GM19395 (cell line): ENCODE results near the gene STYXL1.
"Not testable (repeated sequence)": the region's sequence is repeated elsewhere in the genome, so short reads cannot be mapped to it uniquely, and the experiment has no call there.

Experiments
- ATAC-seq: cut with Tn5 transposase; IDR thresholded peaks from one replicate; pipeline ENCODE4 v1.9.1; 2021; ENCODE audit warnings: mild to moderate bottlenecking, moderate library complexity; ENCODE audit not compliant: unreplicated experiment

The STYXL1 gene, protein sequence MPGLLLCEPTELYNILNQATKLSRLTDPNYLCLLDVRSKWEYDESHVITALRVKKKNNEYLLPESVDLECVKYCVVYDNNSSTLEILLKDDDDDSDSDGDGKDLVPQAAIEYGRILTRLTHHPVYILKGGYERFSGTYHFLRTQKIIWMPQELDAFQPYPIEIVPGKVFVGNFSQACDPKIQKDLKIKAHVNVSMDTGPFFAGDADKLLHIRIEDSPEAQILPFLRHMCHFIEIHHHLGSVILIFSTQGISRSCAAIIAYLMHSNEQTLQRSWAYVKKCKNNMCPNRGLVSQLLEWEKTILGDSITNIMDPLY

DNA sequence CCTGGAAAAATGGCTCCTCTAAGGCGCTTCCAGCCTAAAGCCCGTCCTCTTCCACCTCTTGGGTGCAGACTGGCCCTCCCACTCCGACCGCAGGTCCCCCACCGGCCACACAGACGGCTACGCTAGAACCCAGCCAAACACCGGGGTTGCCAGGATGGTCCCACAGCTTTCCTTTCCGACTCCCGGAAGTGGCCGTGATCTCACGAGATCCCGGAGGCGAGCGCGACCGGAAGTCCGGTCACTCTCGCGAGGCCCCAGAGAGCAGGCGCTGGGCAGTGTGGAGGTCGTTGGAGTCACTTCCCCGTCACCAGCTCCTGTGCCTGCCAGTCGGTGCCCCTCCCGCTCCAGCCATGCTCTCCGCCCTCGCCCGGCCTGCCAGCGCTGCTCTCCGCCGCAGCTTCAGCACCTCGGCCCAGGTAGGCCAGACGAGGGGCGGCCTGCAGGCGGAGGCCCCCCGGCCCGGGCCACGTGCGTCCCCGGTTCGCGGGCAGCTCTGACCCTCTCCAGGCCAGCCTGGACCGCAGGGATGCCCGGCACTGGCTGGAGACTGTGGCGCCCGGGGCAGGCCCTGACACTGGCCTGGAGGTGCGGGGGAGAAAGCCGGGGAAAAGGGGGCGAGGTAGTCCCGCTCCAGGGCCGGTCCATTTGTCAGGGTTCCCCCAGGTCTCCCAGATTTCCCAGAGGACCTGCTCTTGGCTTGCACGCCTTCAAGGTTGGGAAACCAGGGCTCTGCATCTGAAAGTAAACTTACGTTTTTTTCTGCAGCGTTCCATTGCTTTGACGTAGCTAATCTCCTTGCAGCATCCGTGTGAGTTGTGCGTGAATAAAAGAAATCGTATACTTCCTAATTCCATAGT is at the start of gene STYXL1, which contains the start of gene MDH2:
TSS of gene STYXL1 (minus strand) at position 190 of the 857 bp plus-strand sequence. CDS start 17,477 bp downstream, outside the sequence.
TSS of gene MDH2 (plus strand) at position 296 of the 857 bp plus-strand sequence. CDS start at position 351, 55 bp downstream.
- peak; percentile 97 for ATAC-seq

DNA sequence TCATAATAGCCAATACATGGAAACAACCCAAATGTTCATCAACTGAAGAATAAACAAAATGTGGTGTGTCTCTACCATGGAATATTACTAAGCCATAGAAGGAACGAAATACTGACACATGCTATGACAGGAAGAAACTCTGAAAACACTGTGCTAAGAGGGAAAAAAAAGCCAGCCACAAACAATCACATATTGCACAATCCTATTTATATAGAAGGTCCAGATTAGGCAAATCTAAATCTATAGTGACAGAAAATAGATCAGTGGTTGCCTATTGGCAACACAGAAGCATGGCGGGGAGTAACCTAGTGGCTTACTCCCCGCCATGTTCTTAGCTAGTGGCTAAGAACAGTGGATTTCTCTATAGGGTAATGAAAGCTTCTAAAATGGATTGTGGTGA is 48.1 kb upstream of the STYXL1 start:
- ATAC-seq: no peak

DNA sequence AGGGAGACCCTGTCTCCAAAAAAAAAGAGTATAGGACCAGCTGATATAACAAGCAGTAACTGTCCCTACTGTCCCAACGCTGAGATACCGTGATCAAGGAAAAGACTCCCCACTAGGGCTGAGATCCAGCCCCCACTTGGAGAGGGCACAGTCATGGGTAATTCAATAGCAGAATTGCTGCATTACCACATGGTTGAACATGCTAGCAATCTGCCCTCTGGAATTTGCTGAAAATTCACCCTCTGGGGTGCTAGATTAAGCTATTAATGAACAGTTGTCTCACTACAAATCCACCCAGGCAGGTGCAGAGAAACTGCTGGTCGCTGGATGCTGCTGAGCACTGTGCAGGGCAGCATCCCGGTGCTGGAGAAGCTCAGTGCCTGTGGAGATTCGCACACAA is 46.5 kb upstream of the STYXL1 start:
- ATAC-seq: not testable (repeated sequence)

DNA sequence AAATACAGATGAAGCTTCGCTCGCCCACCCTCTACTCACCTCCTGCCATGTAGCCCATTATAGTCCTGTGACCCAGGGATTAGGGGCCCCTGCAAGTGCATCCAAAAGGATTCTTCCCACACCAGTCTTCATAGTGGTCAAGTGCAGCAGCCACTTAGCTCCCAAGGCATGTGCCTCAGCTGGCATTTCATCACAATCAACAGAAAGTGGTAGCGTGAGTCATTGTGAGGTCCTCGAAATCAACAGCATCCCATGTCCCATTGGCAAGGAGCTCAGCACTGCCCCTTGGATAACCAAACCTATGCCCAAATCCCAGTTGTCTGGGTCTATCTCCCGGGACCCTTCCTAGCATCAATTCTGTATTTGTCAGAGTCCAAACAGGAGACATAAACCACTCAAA is 45.7 kb upstream of the STYXL1 start:
- not testable (repeated sequence) for ATAC-seq

DNA sequence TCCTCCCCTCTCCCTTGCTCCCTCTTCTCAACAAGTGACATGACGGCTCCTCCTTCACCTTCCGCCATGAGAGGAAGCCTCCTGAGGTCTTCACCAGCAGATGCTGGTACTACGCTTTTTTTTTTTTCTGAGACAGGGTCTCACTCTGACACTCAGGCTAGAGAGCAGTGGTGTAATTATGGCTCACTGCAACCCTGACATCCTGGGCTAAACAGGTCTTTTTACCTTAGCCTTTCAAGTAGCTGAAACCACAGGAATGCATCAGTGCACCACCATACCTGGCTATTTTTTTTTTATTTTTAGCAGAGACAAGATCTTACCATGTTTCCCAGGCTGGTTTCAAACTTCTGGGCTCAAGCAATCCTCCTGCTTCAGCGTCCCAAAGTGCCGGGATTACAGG is 43.7 kb upstream of the STYXL1 start:
- no peak for ATAC-seq

DNA sequence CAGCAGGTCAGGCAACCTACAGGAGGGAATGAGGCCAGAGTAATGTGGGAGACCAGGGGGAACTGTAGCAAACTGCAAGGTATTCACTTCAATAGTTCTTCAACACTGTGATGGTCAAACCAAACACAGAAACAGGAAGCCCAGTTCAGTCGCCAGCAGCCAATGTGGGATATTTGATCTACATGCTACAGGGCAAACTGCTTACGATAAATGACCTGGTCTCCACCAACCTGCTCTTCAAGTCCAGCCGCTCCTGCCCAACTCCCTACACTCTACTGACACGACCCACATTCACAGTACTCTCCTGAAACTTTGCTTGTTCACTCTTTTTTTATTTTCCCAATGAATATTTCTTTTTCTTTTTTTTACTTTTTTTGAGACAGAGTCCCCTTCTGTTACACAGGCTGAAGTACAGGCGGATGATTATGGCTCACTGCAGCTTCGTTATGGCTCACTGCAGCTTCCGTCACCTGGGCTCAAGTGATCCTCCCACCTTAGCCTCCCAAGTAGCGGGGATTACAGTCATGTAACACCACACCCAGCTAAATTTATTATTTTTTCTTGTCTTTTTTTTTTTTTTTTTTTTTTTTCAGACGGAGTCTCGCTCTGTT is 42.2 kb upstream of the STYXL1 start:
- no peak for ATAC-seq

DNA sequence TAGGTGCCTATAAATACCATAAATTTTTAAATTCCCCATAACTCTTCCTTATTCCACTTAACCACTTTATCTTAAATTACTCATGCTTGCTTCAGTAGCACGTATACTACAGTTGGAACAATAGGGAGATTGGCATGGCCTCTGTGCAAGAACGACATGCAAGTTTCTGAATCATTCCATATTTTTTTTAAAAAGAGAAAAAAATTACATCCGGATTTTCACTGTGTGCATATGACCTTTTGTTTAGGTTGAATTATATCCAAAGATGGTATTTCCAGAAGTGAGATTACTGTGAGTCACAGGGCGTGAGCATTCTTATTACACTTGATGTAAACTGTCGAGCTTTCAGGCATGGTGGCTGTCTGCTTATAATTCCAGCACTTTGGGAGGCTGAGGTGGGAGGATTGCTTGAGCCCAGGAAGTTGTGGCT is 39.6 kb upstream of the STYXL1 start:
- not testable (repeated sequence) for ATAC-seq

DNA sequence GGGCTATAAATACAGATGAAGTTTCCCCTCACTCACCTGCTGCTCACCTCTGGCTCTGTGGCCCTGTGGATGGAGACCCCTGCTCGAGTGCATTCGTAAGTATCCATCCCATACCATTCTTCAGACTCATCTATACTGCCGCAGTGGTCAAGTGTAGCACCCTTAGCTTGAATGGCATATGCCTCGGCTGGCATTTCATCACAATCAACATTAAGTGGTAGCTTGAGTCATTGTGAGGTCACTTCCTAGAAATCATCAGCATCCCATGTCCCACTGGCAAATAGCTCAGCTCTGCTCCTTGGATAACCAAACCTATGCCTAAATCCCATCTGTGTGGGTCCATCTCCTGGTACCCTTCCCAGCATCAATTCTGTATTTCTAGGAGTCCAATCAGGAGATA is 38.3 kb upstream of the STYXL1 start:
- no peak for ATAC-seq

DNA sequence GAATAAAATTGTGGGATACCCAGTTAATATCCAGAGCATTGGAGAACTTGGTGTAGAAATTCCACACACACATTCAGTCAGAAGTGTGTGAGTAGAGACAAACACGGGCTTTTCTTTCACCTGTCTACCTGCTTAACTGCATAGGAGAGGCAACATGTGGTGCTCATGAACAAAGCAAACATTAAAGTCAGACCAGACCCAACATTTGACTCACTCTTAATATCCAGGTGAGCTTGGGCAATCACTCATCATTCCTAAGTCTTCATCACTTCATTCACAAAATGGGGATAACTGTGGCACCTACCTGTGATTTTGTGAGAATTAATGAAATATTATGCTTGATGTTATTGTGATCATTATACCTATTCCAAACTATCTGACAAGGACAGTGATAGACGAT is 36.3 kb upstream of the STYXL1 start:
- ATAC-seq: not testable (repeated sequence)

DNA sequence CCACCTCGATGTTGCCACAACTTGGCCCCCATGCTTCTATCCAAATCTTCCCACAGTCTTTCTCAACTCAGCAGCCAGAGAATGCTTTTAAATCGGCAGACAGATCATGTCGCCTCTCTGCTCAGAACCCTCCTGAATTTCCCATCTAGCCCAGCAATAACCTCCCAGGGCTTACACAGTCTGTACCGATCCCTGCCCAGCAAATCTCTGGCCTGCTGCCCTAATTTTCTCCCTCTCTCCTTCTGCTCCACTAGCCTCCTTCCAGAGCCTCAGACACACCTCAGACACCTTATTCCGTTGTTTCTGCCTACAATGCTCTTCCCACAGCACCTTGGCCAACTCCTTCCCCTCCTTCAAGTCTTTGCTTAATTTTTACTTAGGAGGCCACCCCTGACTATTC is 32.4 kb upstream of the STYXL1 start:
- ATAC-seq: no peak

DNA sequence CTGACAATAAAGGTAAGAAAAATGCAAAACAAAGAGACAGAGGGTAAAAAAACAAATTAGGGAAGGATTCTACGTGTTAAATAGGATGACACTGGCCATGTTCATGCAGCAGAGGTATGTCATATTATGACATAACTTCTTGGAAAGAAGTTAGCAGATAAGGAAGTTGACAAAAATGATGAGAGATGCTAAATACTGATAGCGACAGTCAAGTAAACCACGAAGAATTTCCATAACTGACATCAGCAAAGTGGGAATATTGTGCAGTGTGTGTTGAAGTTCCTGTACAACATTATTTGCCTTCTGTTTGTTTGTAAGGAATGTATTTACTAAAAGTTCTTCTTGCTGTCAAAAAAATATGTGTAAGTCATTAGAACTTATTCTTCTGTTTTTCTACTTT is 29.6 kb upstream of the STYXL1 start:
- ATAC-seq: no peak

DNA sequence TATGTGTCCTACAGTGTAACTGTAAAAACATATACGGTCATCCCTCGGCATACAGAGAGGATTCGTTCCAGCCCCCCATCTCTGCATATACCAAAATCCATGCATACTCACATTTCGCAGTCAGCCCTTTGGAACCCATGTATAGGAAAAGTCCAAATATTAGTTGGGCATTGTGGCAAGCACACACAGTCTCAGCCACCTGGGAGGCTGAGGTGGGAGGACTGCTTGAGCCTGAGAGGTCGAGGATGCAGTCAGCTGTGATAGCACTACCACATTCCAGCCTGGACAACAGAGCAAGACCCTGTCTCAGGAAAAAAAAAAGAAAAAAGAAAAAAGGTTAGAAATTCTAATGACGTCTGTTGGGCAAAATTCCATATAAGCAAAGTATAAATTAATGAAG is 29.2 kb upstream of the STYXL1 start:
- no peak for ATAC-seq

DNA sequence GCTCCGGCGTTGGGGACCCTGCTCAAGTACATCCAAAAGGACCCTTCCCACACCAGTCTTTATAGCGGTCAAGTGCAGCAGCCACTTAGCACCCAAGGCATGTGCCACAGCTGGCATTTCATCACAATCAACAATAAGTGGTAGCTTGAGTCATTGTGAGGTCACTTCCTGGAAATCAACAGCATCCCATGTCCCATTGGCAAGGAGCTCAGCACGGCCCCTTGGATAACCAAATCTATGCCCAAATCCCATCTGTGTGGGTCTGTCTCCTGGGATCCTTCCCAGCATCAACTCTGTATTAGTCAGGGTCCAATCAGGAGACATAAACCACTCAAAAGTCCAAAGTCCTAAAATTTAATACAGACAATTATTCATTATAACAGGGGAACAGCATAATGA is 27.2 kb upstream of the STYXL1 start:
- no peak for ATAC-seq

DNA sequence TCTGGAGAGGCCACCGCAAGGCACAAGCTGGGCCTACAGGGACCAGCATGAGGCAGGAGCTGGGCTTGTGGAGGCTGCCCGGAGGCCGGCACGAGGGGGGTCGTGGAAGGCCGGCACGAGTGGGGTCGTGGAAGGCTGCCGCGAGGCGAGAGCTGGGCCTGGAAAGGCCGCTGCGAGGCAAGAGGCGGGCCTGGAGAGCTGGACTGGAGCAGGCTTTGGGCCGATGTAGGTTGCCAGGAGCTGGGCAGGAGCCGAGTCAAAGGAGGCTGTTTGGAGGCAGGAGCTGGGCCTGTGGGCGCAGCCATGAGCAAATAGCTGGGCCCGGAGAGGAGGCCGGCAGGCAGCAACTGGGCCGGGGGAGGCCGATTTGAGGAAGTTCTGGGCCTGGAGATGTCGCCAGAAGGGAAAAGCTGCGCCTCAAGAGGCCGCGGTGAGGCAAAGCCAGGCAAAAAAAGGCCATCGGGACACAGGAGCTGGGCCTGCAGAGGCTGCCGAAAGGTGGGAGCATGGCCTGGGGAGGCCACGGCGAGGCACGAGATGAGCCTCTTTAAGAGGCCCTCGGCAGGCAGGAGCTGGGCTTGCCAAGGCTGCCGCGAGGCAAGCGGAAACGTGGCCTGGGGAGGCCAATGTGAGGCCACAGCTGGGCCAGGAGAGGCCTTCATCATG is 26.6 kb upstream of the STYXL1 start:
- ATAC-seq: no peak

DNA sequence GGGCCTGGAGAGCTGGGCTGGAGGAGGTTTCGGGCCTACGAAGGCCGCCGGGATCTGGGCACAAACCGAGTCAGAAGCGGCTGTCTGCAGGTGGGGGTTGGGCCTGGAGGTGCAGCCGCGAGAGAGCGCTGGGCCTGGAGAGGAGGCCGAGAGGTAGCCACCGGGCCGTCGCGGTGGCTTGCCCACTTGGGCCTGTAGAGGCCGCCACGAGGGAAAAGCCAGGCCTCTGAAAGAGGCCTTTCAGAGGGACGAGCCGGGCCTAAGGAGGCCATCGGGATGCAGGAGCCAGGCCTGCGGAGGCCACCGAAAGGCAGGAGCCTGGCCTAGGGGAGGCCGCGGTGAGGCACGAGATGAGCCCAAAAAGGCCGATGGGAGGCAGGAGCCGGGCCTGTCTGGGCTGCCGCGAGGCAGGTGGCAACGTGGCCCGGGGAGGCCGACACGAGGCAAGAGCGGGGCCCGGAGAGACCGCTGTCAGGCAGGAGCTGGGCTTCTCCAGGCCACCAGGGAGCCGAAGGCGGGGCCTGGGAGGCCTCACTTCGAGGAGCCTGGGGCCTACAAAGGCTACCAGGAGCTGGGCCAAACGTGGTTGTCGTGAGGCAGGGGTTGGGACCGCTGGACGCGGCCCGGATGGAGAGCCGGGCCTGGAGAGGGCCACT is 25.7 kb upstream of the STYXL1 start:
- no peak for ATAC-seq

DNA sequence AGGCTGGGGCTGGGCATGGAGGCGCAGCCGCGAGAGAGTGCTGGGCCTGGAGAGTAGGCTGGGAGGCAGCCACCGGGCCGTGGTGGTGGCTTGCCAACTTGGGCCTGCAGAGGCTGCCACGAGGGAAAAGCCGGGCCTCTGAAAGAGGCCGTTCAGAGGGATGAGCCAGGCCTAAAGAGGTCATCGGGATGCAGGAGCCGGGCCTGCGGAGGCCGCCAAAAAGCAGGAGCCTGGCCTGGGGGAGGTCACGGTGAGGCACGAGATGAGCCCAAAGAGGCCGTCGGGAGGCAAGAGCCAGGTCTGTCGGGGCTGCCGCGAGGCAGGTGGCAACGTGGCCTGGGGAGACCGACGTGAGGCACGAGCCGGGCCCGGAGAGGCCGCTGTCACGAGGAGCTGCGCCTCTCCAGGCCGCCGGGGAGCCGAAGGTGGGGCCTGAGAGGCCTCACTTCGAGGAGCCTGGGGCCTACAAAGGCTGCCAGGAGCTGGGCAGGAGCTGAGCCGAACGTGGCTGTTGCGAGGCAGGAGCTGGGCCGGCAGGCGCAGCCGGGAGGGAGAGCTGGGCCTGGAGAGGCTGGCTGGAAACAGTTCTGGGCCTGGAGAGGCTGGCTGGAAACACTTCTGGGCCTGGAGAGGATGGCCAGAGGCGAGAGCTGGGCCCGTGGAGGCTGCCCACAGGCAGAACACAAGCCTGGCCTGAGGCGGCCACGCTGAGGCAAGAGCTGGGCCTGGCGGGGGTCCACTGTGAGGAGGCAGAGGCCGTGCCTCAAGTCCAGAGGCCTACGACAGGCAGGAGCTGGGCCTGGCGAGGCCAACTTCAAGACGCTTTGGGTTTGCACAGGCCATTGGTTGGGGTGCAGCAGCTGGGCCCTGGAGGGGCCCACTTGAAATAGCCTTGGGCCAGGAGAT is 24.7 kb upstream of the STYXL1 start:
- ATAC-seq: no peak

DNA sequence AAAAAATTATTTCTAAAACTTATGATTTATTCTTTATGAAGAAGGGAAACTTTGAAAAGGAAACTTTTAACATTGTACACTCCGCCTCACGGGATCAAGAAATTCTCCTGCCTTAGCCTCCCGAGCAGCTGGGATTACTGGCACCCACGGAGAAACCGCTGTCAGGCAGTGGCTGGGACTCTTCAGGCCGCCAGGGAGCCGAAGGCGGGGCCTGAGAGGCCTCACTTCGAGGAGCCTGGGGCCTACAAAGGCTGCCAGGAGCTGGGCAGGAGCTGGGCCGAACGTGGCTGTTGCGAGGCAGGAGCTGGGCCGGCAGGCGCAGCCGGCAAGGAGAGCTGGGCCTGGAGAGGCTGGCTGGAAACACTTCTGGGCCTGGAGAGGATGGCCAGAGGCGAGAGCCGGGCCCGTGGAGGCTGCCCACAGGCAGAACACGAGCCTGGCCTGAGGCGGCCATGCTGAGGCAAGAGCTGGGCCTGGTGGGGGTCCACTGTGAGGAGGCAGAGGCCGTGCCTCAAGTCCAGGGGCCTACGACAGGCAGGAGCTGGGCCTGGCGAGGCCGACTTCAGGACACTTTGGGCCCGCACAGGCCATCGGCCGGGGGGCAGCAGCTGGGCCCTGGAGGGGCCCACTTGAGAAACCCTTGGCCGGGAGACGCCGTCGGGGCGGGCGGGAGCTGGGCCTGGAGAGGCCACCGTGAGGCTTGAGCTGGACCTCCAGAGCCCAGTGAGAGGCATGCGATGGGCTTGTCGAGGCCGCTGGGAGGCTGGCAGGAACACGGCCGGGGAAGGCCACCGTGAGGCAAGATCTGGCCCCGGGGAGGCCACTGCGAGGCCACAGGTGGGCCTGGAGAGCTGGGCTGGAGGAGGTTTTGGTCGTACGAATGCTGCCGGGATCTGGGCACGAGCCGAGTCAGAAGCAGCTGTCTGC is 23.8 kb upstream of the STYXL1 start:
- ATAC-seq: no peak

DNA sequence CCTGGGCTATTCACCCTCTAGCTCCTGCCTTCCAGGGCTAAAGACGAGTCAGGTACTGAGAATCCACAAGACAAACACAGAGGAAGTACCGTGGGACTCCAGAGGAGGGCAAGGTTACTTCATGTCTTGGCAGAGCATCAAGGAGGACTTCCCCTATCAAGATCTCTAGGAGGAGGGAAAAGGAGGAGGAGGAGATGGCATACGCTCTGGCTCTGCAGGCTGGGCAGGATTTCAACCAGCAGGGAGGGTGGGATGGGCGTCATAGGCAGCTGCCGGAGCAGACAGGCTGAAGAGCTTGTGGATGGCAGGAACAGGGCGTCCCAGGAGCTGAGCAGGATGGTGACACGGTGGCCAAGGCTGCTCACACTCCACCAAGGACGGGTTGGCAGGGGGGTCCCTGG is 21.4 kb upstream of the STYXL1 start:
- ATAC-seq: no peak
